HCT116 (cell line): ENCODE measurements around the gene ADGRG6. TPM values are rescaled to one million over a fixed set of nuclear protein-coding genes. Genes with fewer than 3 reads are reported as not detected.

Experiments
- ATAC-seq: fragments of 200-7000 bp; cut with Tn5 transposase; 2 replicates; pipeline ENCODE4 v1.9.1; 2020; ENCODE audit warnings: mild to moderate bottlenecking, moderate library complexity
- BruUV-seq: library from RNA; stranded (reverse); fragments of 400-500 nt; replicated peaks from 2 replicates; lab custom pipeline; 2021; lab: Mats Ljungman, UMichigan
- CTCF ChIA-PET: fragments of 300-600 bp; sonication (Branson Sonifier 250); formaldehyde crosslinking; loops from one replicate; lab custom pipeline; 2021; ENCODE audit warnings: antibody characterized with exemption; lab: Charles Lee
- POLR2A ChIA-PET: fragments of 300-600, 350-600 bp; sonication (Branson Sonifier 250); formaldehyde crosslinking; loops from one replicate; lab custom pipeline; 2021; ENCODE audit warnings: antibody characterized with exemption; lab: Charles Lee
- RAD21 ChIA-PET, 2 experiments: fragments of 300-600 bp; sonication (Branson Sonifier 250); formaldehyde crosslinking; loops; one replicate each; lab custom pipeline; 2023; ENCODE audit warnings: low total read pairs in 2 of 2; ENCODE audit not compliant: uncharacterized antibody in 2 of 2, unreplicated experiment in 2 of 2, low non-redundant PET in 1 of 2; lab: Charles Lee
- DNase-seq: peaks from one replicate; pipeline ENCODE4 v3.0.0-alpha.2; 2010; ENCODE audit warnings: low read depth, low spot score
- H2AFZ ChIP-seq: fragments of 200-600 bp; shearing (Covaris generic), sonication (generic); 2 replicates; pipeline ENCODE4 v1.6.1; 2017; ENCODE audit warnings: low read depth, mixed run types, mixed read lengths, antibody characterized with exemption, low read length; ENCODE audit not compliant: poor library complexity, severe bottlenecking
- H3K27ac ChIP-seq: 2 replicates; pipeline ENCODE4 v1.5.1; 2012; ENCODE audit warnings: low read depth, low read length
- H3K27me3 ChIP-seq: fragments of 200-600 bp; sonication (generic); 2 replicates; pipeline ENCODE4 v1.6.1; 2016; ENCODE audit warnings: mixed run types, low read length, mixed read lengths; ENCODE audit not compliant: insufficient read depth
- H3K36me3 ChIP-seq, 2 experiments: fragments of 200-500 bp in 1 of 2; fragments of 200-600 bp in 1 of 2; sonication (Bioruptor generic) in 1 of 2; sonication (generic) in 1 of 2; 2 replicates each; pipeline versions ENCODE4 v1.5.1 to v1.6.1; 2014 to 2016; ENCODE audit warnings: low read length in 2 of 2, inconsistent platforms in 1 of 2, mixed read lengths in 1 of 2, mixed run types in 1 of 2; ENCODE audit not compliant: insufficient read depth in 2 of 2, control insufficient read depth in 1 of 2
- H3K4me1 ChIP-seq, 2 experiments: fragments of 200-600 bp in 1 of 2; sonication (generic) in 1 of 2; 2 replicates each; pipeline versions ENCODE4 v1.5.1 to v1.6.1; 2012 to 2017; ENCODE audit warnings: low read length in 2 of 2, inconsistent platforms in 1 of 2, mild to moderate bottlenecking in 1 of 2, mixed read lengths in 1 of 2, mixed run types in 1 of 2, moderate library complexity in 1 of 2; ENCODE audit not compliant: insufficient read depth in 2 of 2, control insufficient read depth in 1 of 2
- H3K4me2 ChIP-seq: fragments of 200-600 bp; sonication (generic); 2 replicates; pipeline ENCODE4 v1.6.1; 2017; ENCODE audit warnings: mixed run types, low read length, mixed read lengths
- H3K4me3 ChIP-seq, 2 experiments: fragments of 200-600 bp in 1 of 2; sonication (generic) in 1 of 2; replicated peaks in 1 of 2; 2 replicates each; pipeline ENCODE4 v1.5.1; 2011 to 2016; ENCODE audit warnings: low read length in 2 of 2, control low read depth in 1 of 2, low read depth in 1 of 2, mild to moderate bottlenecking in 1 of 2, mixed read lengths in 1 of 2, mixed run types in 1 of 2
- H3K79me2 ChIP-seq: fragments of 200-600 bp; sonication (generic); 2 replicates; pipeline ENCODE4 v1.6.1; 2017; ENCODE audit warnings: mild to moderate bottlenecking, mixed run types, low read length, moderate library complexity, mixed read lengths; ENCODE audit not compliant: insufficient read depth
- H3K9ac ChIP-seq: fragments of 200-600 bp; sonication (generic); 2 replicates; pipeline ENCODE4 v1.6.1; 2016; ENCODE audit warnings: low read length, mixed read lengths
- H3K9me2 ChIP-seq: fragments of 200-600 bp; sonication (generic), shearing (Covaris generic); 2 replicates; pipeline ENCODE4 v1.6.1; 2017; ENCODE audit warnings: mixed run types, mild to moderate bottlenecking, moderate library complexity; ENCODE audit not compliant: insufficient read depth
- H3K9me3 ChIP-seq, 2 experiments: fragments of 200-500 bp in 1 of 2; fragments of 200-600 bp in 1 of 2; sonication (Bioruptor generic) in 1 of 2; sonication (generic) in 1 of 2; 2 replicates each; pipeline ENCODE4 v1.6.1; 2014 to 2017; ENCODE audit warnings: low read length in 2 of 2, mixed read lengths in 2 of 2, inconsistent platforms in 1 of 2, low read depth in 1 of 2, mild to moderate bottlenecking in 1 of 2, mixed run types in 1 of 2, moderate library complexity in 1 of 2; ENCODE audit not compliant: control insufficient read depth in 1 of 2, insufficient read depth in 1 of 2
- H4K20me1 ChIP-seq: fragments of 200-600 bp; sonication (generic), shearing (Covaris generic); 2 replicates; pipeline ENCODE4 v1.6.1; 2017; ENCODE audit warnings: mixed run types, mild to moderate bottlenecking, moderate library complexity; ENCODE audit not compliant: insufficient read depth
- EGR1 ChIP-seq: IDR thresholded peaks from 2 replicates; pipeline ENCODE4 v1.6.1; 2012; ENCODE audit warnings: low read depth
- EZH2 ChIP-seq: fragments of 200-600 bp; sonication (generic); IDR thresholded peaks from 2 replicates; pipeline ENCODE4 v1.6.1; 2017; ENCODE audit warnings: antibody characterized with exemption, mixed run types
- MAX ChIP-seq: IDR thresholded peaks from 2 replicates; pipeline ENCODE4 v1.6.1; 2012
- POLR2A ChIP-seq: IDR thresholded peaks from 2 replicates; pipeline ENCODE4 v1.7.0; 2011; ENCODE audit warnings: borderline replicate concordance; ENCODE audit not compliant: insufficient read depth, insufficient read length; ENCODE audit errors: extremely low read depth
- RAD21 ChIP-seq: IDR thresholded peaks from 2 replicates; pipeline ENCODE4 v1.6.1; 2012; ENCODE audit warnings: low read depth, mild to moderate bottlenecking
- YY1 ChIP-seq: IDR thresholded peaks from 2 replicates; pipeline ENCODE4 v1.6.1; 2011; ENCODE audit warnings: low read length, low read depth, moderate library complexity, mild to moderate bottlenecking; ENCODE audit not compliant: insufficient replicate concordance; ENCODE audit errors: extremely low read depth
- ZFX ChIP-seq: fragments of 450-650 bp; IDR thresholded peaks from 2 replicates; pipeline ENCODE4 v1.6.1; 2017
- intact Hi-C: fragments of 100-400 bp; cut with micrococcal nuclease; formaldehyde crosslinking; loops from 2 replicates; pipeline ENCODE4 v1.10.0; 2022
- total RNA-seq: library from RNA; stranded (reverse); gene quantifications from one replicate; pipeline ENCODE4 v1.2.1, GENCODE V29; 2021; ENCODE audit not compliant: unreplicated experiment
- TF ChIP-seq, protein P1 (sequence below): IDR thresholded peaks from 2 replicates; pipeline ENCODE4 v1.6.1; 2011; ENCODE audit warnings: mild to moderate bottlenecking, low read length, moderate library complexity; ENCODE audit not compliant: insufficient replicate concordance; ENCODE audit errors: extremely low read depth
- TF ChIP-seq, protein P2 (sequence below), 3 experiments: fragments of 200-600 bp in 1 of 3; sonication (generic) in 1 of 3; IDR thresholded peaks in 2 of 3; conservative IDR thresholded peaks in 1 of 3; 2 replicates each; pipeline ENCODE4 v1.5.1; 2012 to 2017; ENCODE audit warnings: low read depth in 2 of 3, low read length in 2 of 3, antibody characterized with exemption in 1 of 3, borderline replicate concordance in 1 of 3, control low read depth in 1 of 3, mild to moderate bottlenecking in 1 of 3, mixed read lengths in 1 of 3, mixed run types in 1 of 3, moderate library complexity in 1 of 3; ENCODE audit not compliant: insufficient read depth in 1 of 3

Gene ADGRG6
- total RNA-seq, 1 experiment from 2014 or later: 67.9 TPM

DNA sequence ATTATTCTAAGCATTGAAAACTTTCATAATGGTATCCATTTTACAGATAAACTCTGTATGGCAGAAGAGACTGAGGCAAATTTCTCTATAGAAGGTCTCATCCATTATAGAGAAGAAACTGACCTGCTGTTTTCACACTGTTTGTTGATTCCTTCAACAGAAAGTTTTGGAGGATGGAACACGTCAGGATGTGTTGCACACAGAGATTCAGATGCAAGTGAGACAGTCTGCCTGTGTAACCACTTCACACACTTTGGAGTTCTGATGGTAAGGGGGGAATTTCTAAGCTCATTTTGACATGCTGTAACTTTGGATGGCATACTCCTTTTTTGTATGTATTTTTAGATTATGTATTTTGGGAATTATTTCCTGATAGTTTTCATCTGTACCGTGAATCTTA, 109.3 kb downstream of the ADGRG6 start:
- POLR2A ChIA-PET: no interaction called here
- H3K36me3 ChIP-seq: peaks cover 7 to 11% of the 10 kb centered on the region in 2 experiments; a peak in 3 of 4 replicates
- H3K27me3 ChIP-seq: no peaks in the 10 kb centered on the region
- TF ChIP-seq, protein P1, sequence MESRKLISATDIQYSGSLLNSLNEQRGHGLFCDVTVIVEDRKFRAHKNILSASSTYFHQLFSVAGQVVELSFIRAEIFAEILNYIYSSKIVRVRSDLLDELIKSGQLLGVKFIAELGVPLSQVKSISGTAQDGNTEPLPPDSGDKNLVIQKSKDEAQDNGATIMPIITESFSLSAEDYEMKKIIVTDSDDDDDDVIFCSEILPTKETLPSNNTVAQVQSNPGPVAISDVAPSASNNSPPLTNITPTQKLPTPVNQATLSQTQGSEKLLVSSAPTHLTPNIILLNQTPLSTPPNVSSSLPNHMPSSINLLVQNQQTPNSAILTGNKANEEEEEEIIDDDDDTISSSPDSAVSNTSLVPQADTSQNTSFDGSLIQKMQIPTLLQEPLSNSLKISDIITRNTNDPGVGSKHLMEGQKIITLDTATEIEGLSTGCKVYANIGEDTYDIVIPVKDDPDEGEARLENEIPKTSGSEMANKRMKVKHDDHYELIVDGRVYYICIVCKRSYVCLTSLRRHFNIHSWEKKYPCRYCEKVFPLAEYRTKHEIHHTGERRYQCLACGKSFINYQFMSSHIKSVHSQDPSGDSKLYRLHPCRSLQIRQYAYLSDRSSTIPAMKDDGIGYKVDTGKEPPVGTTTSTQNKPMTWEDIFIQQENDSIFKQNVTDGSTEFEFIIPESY: no peak
- TF ChIP-seq POLR2A (no peak), EGR1 (no peak), YY1 (no peak), ZFX (no peak), EZH2 (no peak), RAD21 (no peak), MAX (no peak)
- TF ChIP-seq, protein P2, sequence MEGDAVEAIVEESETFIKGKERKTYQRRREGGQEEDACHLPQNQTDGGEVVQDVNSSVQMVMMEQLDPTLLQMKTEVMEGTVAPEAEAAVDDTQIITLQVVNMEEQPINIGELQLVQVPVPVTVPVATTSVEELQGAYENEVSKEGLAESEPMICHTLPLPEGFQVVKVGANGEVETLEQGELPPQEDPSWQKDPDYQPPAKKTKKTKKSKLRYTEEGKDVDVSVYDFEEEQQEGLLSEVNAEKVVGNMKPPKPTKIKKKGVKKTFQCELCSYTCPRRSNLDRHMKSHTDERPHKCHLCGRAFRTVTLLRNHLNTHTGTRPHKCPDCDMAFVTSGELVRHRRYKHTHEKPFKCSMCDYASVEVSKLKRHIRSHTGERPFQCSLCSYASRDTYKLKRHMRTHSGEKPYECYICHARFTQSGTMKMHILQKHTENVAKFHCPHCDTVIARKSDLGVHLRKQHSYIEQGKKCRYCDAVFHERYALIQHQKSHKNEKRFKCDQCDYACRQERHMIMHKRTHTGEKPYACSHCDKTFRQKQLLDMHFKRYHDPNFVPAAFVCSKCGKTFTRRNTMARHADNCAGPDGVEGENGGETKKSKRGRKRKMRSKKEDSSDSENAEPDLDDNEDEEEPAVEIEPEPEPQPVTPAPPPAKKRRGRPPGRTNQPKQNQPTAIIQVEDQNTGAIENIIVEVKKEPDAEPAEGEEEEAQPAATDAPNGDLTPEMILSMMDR (IDR thresholded peaks at IDR 0.05 in 2 of 3, conservative IDR thresholded peaks at IDR 0.05 in 1 of 3; ENCODE audit: borderline replicate concordance in 1 of 3, insufficient read depth in 1 of 3, low read depth in 2 of 3, low read length in 2 of 3): no peak
- no peak overlapping the region for H3K4me3 ChIP-seq
- no peaks in the 10 kb centered on the region for H3K79me2 ChIP-seq
- no peak for DNase-seq
- no peak overlapping the region for H3K9ac ChIP-seq
- H2AFZ ChIP-seq: no peak overlapping the region
- CTCF ChIA-PET: no interaction called here
- H3K4me2 ChIP-seq: no peak overlapping the region
- intact Hi-C loops: no loop called here
- peaks cover 18 to 25% of the 10 kb centered on the region in 2 experiments for H3K4me1 ChIP-seq
- RAD21 ChIA-PET: no interaction called here
- no peaks in the 10 kb centered on the region for H3K9me2 ChIP-seq
- no peak for ATAC-seq
- BruUV-seq: no TSS peak
- H3K9me3 ChIP-seq: no peaks in the 10 kb centered on the region
- H3K27ac ChIP-seq: no peak overlapping the region
- no peaks in the 10 kb centered on the region for H4K20me1 ChIP-seq
